ENCODE data around the gene CAVIN4.

CAVIN4 gene

GRCh38 chr9:100581661-100582060 is 3.8 kb downstream of the CAVIN4 start:
- no peaks in the 10 kb centered on the region for H4K20me1 ChIP-seq (ENCODE audit: control insufficient read depth, insufficient read depth, low read depth, low read length)
- no peaks in the 10 kb centered on the region for H3F3A ChIP-seq (ENCODE audit: control insufficient read depth, insufficient read depth)
- TF ChIP-seq EZH2phosphoT487 (IDR thresholded peaks at IDR 0.05; ENCODE audit: borderline replicate concordance, low read length) (no peak), CTCF (IDR thresholded peaks at IDR 0.05; ENCODE audit: low read depth, low read length, poor library complexity, severe bottlenecking) (no peak)
- H3K4me2 ChIP-seq (ENCODE audit: low read length): no peak overlapping the region
- peaks cover 12% of the 10 kb centered on the region for H3K27me3 ChIP-seq (ENCODE audit: control insufficient read depth, low read length)
- H3K79me2 ChIP-seq (ENCODE audit: control insufficient read depth, low read length): no peaks in the 10 kb centered on the region
- H3K36me3 ChIP-seq (ENCODE audit: control insufficient read depth, low read length): no peaks in the 10 kb centered on the region
- H3K9me3 ChIP-seq (ENCODE audit: control insufficient read depth, insufficient read depth, low read length): no peaks in the 10 kb centered on the region
- no peak overlapping the region for H3K27ac ChIP-seq (ENCODE audit: low read depth, low read length)
- no peak overlapping the region for H3K4me3 ChIP-seq (ENCODE audit: low read length)
- no peaks in the 10 kb centered on the region for H3K4me1 ChIP-seq (ENCODE audit: control insufficient read depth, low read length)
- no peaks in the 10 kb centered on the region for H3K9me2 ChIP-seq (replicated peaks; ENCODE audit: control insufficient read depth, low read length)

GRCh38 chr9:100583014-100583802 is 5.3 kb downstream of the CAVIN4 start:
- H3F3A ChIP-seq (ENCODE audit: control insufficient read depth, insufficient read depth): no peaks in the 10 kb centered on the region
- no peaks in the 10 kb centered on the region for H3K4me1 ChIP-seq (ENCODE audit: control insufficient read depth, low read length)
- peaks cover 12% of the 10 kb centered on the region for H3K27me3 ChIP-seq (ENCODE audit: control insufficient read depth, low read length)
- TF ChIP-seq EZH2phosphoT487 (IDR thresholded peaks at IDR 0.05; ENCODE audit: borderline replicate concordance, low read length): no peak
- TF ChIP-seq CTCF (IDR thresholded peaks at IDR 0.05; ENCODE audit: low read depth, low read length, poor library complexity, severe bottlenecking): no peak
- H3K4me3 ChIP-seq (ENCODE audit: low read length): no peak overlapping the region
- H4K20me1 ChIP-seq (ENCODE audit: control insufficient read depth, insufficient read depth, low read depth, low read length): no peaks in the 10 kb centered on the region
- no peaks in the 10 kb centered on the region for H3K36me3 ChIP-seq (ENCODE audit: control insufficient read depth, low read length)
- H3K79me2 ChIP-seq (ENCODE audit: control insufficient read depth, low read length): no peaks in the 10 kb centered on the region
- H3K9me2 ChIP-seq (replicated peaks; ENCODE audit: control insufficient read depth, low read length): no peaks in the 10 kb centered on the region
- H3K27ac ChIP-seq (ENCODE audit: low read depth, low read length): no peak overlapping the region
- H3K9me3 ChIP-seq (ENCODE audit: control insufficient read depth, insufficient read depth, low read length): no peaks in the 10 kb centered on the region
- no peak overlapping the region for H3K4me2 ChIP-seq (ENCODE audit: low read length)

- Histone ChIP-seq H3K4me1 (ENCODE audit: control insufficient read depth, low read length) (no peaks in the 10 kb centered on the region), H3K79me2 (ENCODE audit: control insufficient read depth, low read length) (no peaks in the 10 kb centered on the region), H3K27ac (ENCODE audit: low read depth, low read length) (no peak overlapping the region), H3K4me3 (ENCODE audit: low read length) (no peak overlapping the region), H3K9me3 (ENCODE audit: control insufficient read depth, insufficient read depth, low read length) (no peaks in the 10 kb centered on the region), H4K20me1 (ENCODE audit: control insufficient read depth, insufficient read depth, low read depth, low read length) (no peaks in the 10 kb centered on the region), H3K4me2 (ENCODE audit: low read length) (no peak overlapping the region), H3F3A (ENCODE audit: control insufficient read depth, insufficient read depth) (no peaks in the 10 kb centered on the region), H3K27me3 (ENCODE audit: control insufficient read depth, low read length) (peaks cover 12% of the 10 kb centered on the region), H3K36me3 (ENCODE audit: control insufficient read depth, low read length) (no peaks in the 10 kb centered on the region), H3K9me2 (replicated peaks; ENCODE audit: control insufficient read depth, low read length) (no peaks in the 10 kb centered on the region)
- TF ChIP-seq CTCF (IDR thresholded peaks at IDR 0.05; ENCODE audit: low read depth, low read length, poor library complexity, severe bottlenecking) (no peak), EZH2phosphoT487 (IDR thresholded peaks at IDR 0.05; ENCODE audit: borderline replicate concordance, low read length) (no peak)
Observed at GRCh38 chr9:100584951-100585350, 7.1 kb downstream of the CAVIN4 start.

Data from DOHH2 (cell line).